ENCODE results near the gene TIRAP.

The TIRAP gene

GRCh38 chr11:126327281-126328000, 44.5 kb downstream of the TIRAP start:
- DNase-seq (ENCODE audit: low read depth): no peak

- DNase-seq (ENCODE audit: low read depth): no peak
These were observed 45.1 kb downstream of the TIRAP start for GRCh38 chr11:126328001-126328390.

DNA sequence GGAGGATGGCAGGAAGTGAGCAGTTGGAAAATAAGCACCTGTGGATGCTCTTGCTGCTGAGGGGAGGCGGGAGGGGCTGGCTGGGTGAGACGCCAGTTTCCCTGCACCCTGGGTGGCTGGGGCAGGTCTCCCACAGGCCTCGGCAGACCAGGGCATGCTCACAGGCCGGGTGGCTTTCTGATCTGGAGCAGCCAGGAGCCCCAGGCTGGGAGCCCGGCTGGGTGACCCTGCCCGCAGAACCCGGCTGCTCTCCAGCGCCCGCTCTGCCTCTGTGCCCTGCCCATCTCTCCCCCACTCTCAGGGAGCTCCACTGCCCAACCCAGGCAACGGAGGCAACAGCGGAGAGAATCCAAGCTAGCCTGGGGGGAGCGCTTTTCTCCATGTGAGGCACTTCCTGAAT, 45.6 kb downstream of the TIRAP start:
- DNase-seq (ENCODE audit: low read depth): no peak

- no peak for DNase-seq (ENCODE audit: low read depth)
These were observed 46.2 kb downstream of the TIRAP start for GRCh38 chr11:126328938-126329643.

DNA sequence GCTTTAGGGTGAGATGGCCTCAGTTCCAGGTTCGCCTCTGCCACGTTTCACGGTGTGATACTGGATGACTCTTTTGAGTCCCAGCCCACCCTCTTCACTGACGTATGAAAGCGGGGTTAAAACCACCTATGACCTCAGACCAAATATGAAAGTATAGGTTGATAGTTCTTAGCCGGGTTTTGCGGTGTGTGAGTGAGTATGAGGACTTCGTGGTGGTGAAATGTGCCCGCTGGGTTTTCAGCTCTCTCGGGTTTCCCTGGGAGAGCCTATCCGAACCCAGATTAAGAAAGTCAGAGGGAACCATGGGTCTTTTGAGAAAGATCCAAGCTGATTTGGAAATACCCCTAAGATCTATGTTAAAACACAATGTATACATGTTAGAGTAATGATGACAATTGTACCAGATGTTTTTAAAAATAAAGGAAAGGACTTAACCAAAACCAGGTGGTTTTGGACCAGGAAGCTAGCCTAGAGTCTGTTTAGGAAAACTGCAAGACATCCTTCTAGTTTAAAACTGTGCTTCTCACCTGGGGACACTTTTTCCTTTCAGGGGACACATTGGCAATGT, 46.8 kb downstream of the TIRAP start:
- no peak for DNase-seq (ENCODE audit: low read depth)

GRCh38 chr11:126331286-126331685, 48.4 kb downstream of the TIRAP start:
- no peak for DNase-seq (ENCODE audit: low read depth)

GRCh38 chr11:126332221-126332711, 49.4 kb downstream of the TIRAP start:
- DNase-seq (ENCODE audit: low read depth): no peak

GRCh38 chr11:126333142-126333541, 50.2 kb downstream of the TIRAP start:
- no peak for DNase-seq (ENCODE audit: low read depth)

DNA sequence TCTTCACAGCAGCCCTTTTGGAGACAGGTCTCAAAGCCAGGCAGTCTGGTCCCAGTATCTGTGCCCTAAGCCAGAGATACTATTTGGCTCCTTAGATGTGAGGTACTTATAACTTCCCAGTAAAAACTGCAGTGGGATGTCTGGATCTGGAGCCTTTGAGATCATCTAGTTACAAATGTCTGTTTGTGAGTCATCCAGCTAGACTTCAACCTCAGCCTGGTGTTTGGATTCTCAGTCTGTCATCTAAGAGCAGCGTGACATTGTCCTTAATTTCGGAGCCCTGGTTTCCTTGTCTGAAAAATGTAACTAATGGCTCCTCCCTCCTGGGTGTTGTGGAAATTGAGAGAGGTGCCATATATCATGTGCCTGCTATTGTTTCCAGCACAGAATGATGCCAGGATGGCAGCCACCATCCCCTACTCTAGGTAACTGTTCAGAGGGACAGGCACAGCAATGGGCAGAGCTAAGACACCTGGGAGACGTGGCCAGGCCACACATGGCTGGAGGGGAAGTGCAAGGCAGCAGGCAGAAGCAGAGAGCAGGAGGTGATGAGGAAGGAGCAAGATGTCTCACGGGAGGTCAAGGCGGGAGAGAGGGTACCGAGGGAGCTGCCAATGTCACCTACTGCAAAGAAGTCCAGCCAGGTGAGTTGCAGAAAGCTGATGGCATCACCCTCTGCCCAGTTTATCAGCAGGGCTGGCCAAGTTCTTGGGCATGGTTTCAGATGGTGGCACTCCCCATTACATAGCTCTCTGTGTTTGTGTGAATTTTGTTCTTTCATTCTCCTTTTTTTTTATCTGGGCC, 52.0 kb downstream of the TIRAP start:
- DNase-seq (ENCODE audit: low read depth): no peak

- DNase-seq (ENCODE audit: low read depth): no peak
These were observed 52.5 kb downstream of the TIRAP start for GRCh38 chr11:126335463-126335760.

- DNase-seq (ENCODE audit: low read depth): no peak
These were observed 53.2 kb downstream of the TIRAP start for GRCh38 chr11:126336138-126336541.

- DNase-seq (ENCODE audit: low read depth): no peak
These were observed 53.8 kb downstream of the TIRAP start for GRCh38 chr11:126336671-126337101.

GRCh38 chr11:126337126-126337473, 54.2 kb downstream of the TIRAP start:
- no peak for DNase-seq (ENCODE audit: low read depth)

DNA sequence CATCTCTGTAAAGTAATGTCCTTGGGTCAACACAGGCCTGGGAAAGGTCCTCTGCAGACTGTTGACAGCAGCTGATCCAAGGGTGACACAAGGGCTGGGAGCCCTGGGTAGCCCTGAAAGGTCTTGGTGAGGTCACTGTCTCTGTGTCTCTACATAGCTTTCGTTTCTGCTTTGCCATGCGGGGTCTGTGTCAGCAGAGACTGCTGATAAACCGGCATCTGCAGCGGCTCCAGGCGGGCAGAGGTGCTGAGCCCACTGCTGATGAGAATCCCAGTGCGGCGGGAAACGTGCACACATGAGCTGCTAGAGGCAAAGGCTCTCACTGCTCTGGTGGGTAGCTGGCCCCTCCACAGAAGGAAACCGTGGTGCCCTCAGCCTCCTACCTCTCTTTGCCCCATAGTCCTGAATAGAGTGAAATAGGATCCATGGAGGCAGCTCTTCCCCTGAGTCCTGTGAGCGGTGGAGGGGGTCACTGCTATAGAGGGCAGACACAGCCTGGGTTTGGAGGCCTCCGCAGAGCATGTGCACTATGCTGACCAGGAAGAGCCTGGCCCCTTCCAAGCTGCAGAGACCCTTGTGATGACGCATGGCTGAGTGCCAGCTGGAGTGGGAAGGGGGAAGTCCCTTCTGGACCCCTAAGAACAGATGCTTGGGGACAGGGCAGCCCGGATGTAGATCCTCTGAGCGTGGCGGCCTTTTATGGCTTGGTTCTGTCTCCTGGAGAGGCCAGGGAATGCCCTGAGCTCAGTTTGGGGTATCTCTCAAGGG, 54.8 kb downstream of the TIRAP start:
- DNase-seq (ENCODE audit: low read depth): no peak

GRCh38 chr11:126338346-126339055, 55.6 kb downstream of the TIRAP start:
- no peak for DNase-seq (ENCODE audit: low read depth)

DNA sequence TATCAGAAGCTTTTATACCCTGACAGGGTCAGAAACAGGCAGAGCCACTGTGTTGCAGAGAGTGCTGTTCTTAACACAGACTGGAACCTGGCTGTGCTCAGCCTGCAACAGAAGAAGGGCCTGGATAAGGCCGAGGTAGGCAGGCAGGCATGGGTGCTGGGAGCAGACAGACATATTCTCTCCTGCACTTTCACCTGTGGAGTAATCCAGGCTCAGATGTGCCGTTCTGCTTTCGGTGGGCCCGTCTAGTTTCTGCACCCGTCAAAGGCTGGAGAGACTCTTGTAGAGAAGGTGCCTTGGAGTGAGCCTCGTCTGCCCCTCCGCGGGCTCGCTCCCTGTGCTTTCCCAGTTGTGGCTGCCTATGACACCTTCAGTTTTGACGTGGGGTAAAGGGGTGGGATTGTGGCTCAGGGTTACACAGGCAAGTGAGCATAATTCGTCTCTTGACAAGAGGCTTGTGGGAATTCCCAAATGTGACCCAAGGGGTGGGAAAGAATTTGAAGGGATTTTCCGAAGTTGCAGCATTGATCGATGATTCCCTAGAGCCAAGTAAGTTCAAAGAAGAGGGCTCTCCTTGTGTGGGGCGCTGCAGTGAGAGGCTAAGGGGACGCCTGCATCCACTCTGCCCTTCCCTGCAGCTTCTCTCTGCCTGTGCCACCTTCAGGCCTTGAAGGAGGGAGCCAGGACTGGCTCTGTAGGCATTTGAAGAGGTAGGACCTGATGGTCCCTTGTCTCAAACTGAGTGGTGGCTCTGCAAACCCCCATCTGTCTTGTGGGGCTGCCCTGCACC, 56.4 kb downstream of the TIRAP start:
- no peak for DNase-seq (ENCODE audit: low read depth)

DNA sequence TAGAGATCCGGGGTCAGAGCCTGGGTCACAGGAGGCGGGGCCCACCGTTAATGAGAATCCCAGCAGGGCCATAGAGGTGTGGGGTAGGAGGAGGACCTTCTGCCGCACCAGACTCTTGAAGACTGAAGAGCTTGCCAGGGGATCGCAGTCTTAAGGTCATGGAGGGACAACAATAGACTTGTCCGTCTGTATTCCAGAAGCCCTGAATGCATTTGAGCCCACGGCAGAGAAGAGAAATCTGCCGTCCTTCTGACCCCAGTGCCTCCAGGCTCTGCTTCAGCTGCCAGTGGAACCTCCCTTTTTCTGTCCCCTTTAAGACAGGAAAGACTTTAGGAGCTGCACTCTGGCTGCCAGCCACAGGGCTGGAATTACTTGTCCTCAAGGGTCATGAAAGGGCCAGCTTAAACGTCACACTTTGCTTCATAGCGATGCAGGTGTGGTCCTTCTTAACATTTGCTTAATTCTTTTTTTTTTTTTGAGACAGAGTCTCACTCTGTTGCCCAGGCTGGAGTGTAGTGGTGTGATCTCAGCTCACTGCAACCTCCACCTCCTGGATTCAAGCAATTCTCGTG, 57.1 kb downstream of the TIRAP start:
- no peak for DNase-seq (ENCODE audit: low read depth)

- no peak for DNase-seq (ENCODE audit: low read depth)
These were observed 58.2 kb downstream of the TIRAP start for GRCh38 chr11:126340960-126341606.

DNA sequence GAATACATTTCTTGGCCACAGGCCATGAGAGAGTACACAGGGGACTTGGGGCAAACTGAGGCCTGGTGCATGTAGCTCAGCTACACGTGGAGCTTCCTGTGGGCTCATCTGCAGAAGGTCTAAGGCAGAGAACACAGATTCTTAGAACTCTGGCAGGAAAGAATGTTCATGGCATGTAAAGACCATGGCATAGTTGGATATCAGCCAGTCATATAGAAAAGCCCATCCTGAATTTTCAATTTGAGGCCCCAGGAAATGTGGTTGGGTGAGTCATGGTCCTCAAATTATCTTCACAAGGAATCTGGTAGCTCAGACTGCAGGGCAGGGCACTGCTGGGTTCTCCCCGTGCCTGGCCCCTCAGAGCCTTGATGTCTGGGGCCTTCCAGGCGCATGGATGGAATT, 58.9 kb downstream of the TIRAP start:
- DNase-seq (ENCODE audit: low read depth): no peak

GRCh38 chr11:126343051-126343450, 60.2 kb downstream of the TIRAP start:
- no peak for DNase-seq (ENCODE audit: low read depth)
